Gastroesophageal sphincter (tissue), 4 donors: ENCODE results near the gene LETM1. TPM values are rescaled to one million over a fixed set of nuclear protein-coding genes. Genes with fewer than 3 reads are reported as not detected.

ENCODE experiments used
- ATAC-seq: fragments of 150-250 bp; one replicate; pipeline ENCODE4 v1.9.1; 2016; ENCODE audit warnings: mild to moderate bottlenecking, moderate library complexity
- H3K27ac ChIP-seq, 4 donors: fragments of 200-600 bp; sonication (generic) in 3 of 4; 1 replicate in 3 of 4; 2 replicates in 1 of 4; pipeline ENCODE4 v1.5.1; 2016 to 2019
- H3K27me3 ChIP-seq: fragments of 200-600 bp; sonication (generic); one replicate; pipeline ENCODE4 v1.5.1; 2019
- H3K36me3 ChIP-seq, 2 donors: fragments of 200-600 bp; sonication (generic); one replicate each; pipeline ENCODE4 v1.5.1; 2019; ENCODE audit warnings: control low read depth in 1 of 2
- H3K4me1 ChIP-seq, 3 donors: fragments of 200-600 bp; sonication (generic); 1 replicate in 2 of 3; 2 replicates in 1 of 3; pipeline ENCODE4 v1.5.1; 2016 to 2019; ENCODE audit warnings: control low read depth in 2 of 3
- H3K4me3 ChIP-seq, 2 donors: fragments of 200-600 bp; sonication (generic); one replicate each; pipeline ENCODE4 v1.5.1; 2019; ENCODE audit warnings: mild to moderate bottlenecking in 1 of 2, moderate library complexity in 1 of 2
- H3K9me3 ChIP-seq, 3 donors: fragments of 200-600 bp; sonication (generic); one replicate each; pipeline ENCODE4 v1.5.1; 2017 to 2019; ENCODE audit warnings: control low read depth in 2 of 3
- EP300 ChIP-seq: sonication (generic); formaldehyde crosslinking; IDR thresholded peaks from one replicate; pipeline ENCODE4 v1.6.1; 2017; ENCODE audit warnings: antibody characterized with exemption, mild to moderate bottlenecking
- POLR2A ChIP-seq, 2 donors: fragments of 450-650 bp; IDR thresholded peaks; one replicate each; pipeline ENCODE4 v1.6.1; 2017; ENCODE audit warnings: antibody characterized with exemption in 2 of 2, mild to moderate bottlenecking in 2 of 2, moderate library complexity in 1 of 2
- POLR2AphosphoS5 ChIP-seq: sonication (generic); formaldehyde crosslinking; IDR thresholded peaks from one replicate; pipeline ENCODE4 v1.6.1; 2017; ENCODE audit warnings: antibody characterized with exemption
- WGBS, 2 donors: methylation state at CpG; one replicate each; pipeline ENCODE4 v1.1.5; 2018; ENCODE audit warnings: low coverage in 1 of 2; 5-methylcytosine and 5-hydroxymethylcytosine counted together
- total RNA-seq, 4 donors: library from RNA; depleted of rRNA; stranded (reverse); fragments of >200 nt; gene quantifications; one replicate each; pipeline ENCODE4 v1.1.0, GENCODE V29; 2016
- TF ChIP-seq, protein P1 (sequence below), 4 experiments: fragments of 200-600 bp in 2 of 4; fragments of 450-650 bp in 2 of 4; sonication (generic) in 1 of 4; IDR thresholded peaks; one replicate each; pipeline ENCODE4 v1.5.1; 2017 to 2019; ENCODE audit warnings: antibody characterized with exemption in 4 of 4, mild to moderate bottlenecking in 2 of 4, moderate library complexity in 2 of 4

The LETM1 gene
- total RNA-seq, 4 donors from 2014 or later = 24.0 to 29.2 (median 26.9) TPM

DNA sequence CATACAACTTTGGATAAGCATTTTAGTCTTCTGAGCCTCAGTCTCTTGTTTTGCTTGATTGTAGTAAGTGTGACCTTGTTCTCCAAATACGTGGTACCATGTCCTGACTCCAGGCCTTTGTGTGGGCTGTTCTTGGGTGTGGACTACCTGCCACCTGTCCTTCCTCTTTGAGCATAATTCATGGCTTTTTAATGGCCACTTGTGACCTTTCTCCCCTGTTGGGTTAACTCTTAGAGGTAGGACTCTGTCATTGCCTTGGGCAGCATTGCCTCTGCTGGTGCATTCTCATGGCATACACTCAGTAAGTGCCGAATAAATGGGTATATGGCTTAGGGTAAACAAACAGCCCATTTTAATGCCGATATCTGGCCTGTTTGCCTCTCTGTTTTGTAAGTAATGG lies 18.2 kb upstream of the LETM1 start:
- H3K4me1 ChIP-seq = peaks cover 0 to 28% (median 8%) of the 10 kb centered on the region in 3 donors
- no peaks in the 10 kb centered on the region for H3K9me3 ChIP-seq
- H3K27ac ChIP-seq = no peak overlapping the region
- H3K36me3 ChIP-seq = no peaks in the 10 kb centered on the region
- ATAC-seq = no peak
- H3K4me3 ChIP-seq = no peak overlapping the region
- TF ChIP-seq, protein P1, sequence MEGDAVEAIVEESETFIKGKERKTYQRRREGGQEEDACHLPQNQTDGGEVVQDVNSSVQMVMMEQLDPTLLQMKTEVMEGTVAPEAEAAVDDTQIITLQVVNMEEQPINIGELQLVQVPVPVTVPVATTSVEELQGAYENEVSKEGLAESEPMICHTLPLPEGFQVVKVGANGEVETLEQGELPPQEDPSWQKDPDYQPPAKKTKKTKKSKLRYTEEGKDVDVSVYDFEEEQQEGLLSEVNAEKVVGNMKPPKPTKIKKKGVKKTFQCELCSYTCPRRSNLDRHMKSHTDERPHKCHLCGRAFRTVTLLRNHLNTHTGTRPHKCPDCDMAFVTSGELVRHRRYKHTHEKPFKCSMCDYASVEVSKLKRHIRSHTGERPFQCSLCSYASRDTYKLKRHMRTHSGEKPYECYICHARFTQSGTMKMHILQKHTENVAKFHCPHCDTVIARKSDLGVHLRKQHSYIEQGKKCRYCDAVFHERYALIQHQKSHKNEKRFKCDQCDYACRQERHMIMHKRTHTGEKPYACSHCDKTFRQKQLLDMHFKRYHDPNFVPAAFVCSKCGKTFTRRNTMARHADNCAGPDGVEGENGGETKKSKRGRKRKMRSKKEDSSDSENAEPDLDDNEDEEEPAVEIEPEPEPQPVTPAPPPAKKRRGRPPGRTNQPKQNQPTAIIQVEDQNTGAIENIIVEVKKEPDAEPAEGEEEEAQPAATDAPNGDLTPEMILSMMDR (IDR thresholded peaks at IDR 0.05) = no peak
- TF ChIP-seq POLR2AphosphoS5 (no peak), POLR2A (IDR thresholded peaks at IDR 0.05) (no peak), EP300 (no peak)
- H3K27me3 ChIP-seq = no peaks in the 10 kb centered on the region
- 55 to 75% methylated on average over 1 to 3 of the region's 3 CpGs for WGBS, 2 donors

DNA sequence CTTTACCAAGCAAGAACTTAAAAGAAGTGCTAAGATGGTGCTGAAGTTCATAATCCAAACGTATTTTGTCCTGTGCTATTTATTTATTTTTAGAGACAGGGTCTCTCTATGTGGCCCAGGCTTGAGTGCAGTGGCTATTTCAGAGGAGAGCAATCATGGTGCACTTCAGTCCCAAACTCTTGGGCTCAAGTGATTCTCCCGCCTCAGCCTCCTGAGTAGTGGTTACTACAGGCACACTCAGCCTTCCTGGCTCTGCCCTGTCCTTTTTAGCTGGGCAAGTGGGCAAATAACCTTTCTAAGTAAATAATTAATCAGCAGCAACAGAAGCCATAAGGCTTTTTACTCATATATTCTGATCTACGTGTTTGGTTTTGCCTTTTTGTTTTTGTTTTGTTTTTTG lies 17.8 kb upstream of the LETM1 start:
- Histone ChIP-seq H3K4me3 (no peak overlapping the region), H3K27me3 (no peaks in the 10 kb centered on the region), H3K9me3 (no peaks in the 10 kb centered on the region), H3K27ac (no peak overlapping the region), H3K4me1 (peaks cover 0 to 28% (median 8%) of the 10 kb centered on the region in 3 donors), H3K36me3 (no peaks in the 10 kb centered on the region)
- no peak for ATAC-seq
- TF ChIP-seq POLR2A (IDR thresholded peaks at IDR 0.05) (no peak), POLR2AphosphoS5 (no peak), EP300 (no peak)
- TF ChIP-seq, protein P1 (IDR thresholded peaks at IDR 0.05) = no peak
- 66 to 84% methylated on average over 3 of the region's 3 CpGs for WGBS, 2 donors

DNA sequence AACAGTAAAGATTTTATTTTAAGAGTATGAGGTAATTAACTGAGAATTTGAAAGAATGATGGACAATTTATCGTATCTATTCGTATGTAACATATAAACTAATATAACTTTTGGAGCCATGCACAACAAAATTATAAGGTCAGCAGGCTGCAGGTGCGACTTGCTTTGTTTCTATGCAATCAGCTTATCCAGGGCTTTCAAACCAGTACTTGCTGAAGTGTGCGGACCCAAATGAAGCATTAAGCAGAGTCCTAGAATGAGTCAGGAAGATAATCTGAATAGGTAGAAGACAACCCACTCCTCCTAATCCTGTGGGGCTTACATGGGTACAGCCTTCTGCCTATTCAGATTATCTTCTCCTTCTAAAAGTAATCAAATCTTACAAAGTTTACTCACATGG lies 17.3 kb upstream of the LETM1 start:
- Histone ChIP-seq H3K4me1 (peaks cover 0 to 28% (median 8%) of the 10 kb centered on the region in 3 donors), H3K9me3 (no peaks in the 10 kb centered on the region), H3K27ac (peak overlapping the region in 2 of 4 donors; percentile 94 to 98), H3K27me3 (no peaks in the 10 kb centered on the region), H3K36me3 (no peaks in the 10 kb centered on the region), H3K4me3 (no peak overlapping the region)
- no peak for ATAC-seq
- 52 to 68% methylated on average over 4 of the region's 4 CpGs for WGBS, 2 donors
- no peak for TF ChIP-seq EP300
- TF ChIP-seq, protein P1 (IDR thresholded peaks at IDR 0.05) = no peak
- TF ChIP-seq POLR2AphosphoS5 = no peak
- TF ChIP-seq POLR2A (IDR thresholded peaks at IDR 0.05) = no peak

DNA sequence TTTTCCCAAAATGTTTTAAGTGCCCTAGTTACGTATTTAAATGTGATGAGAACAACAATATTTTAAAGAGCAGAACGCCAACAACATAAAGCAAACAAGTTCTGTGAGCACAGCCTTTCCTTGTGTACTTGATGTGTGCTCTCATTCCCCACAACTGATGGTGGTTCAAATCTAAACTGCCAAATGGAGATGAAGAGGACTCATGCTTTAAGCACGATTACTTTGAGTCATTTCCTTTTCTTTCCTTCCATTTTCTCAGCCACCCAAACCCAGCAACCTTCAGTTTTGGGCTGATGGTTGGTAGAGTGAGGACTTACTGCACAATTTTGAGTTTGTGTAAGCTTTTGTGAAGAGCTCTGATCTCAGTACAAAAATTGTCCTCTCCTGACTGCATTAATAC lies 16.9 kb upstream of the LETM1 start:
- H3K27me3 ChIP-seq = no peaks in the 10 kb centered on the region
- H3K36me3 ChIP-seq = no peaks in the 10 kb centered on the region
- no peak for ATAC-seq
- peak overlapping the region in 1 of 2 donors; percentile 94 for H3K4me3 ChIP-seq
- 31 to 36% methylated on average over 3 of the region's 3 CpGs for WGBS, 2 donors
- H3K4me1 ChIP-seq = peaks cover 0 to 28% (median 8%) of the 10 kb centered on the region in 3 donors
- H3K27ac ChIP-seq = peak overlapping the region in 3 of 4 donors; percentile 94 to 99 (median 98)
- no peak for TF ChIP-seq EP300
- no peak for TF ChIP-seq POLR2AphosphoS5
- no peak for TF ChIP-seq POLR2A (IDR thresholded peaks at IDR 0.05)
- TF ChIP-seq, protein P1 (IDR thresholded peaks at IDR 0.05) = no peak
- H3K9me3 ChIP-seq = no peaks in the 10 kb centered on the region

DNA sequence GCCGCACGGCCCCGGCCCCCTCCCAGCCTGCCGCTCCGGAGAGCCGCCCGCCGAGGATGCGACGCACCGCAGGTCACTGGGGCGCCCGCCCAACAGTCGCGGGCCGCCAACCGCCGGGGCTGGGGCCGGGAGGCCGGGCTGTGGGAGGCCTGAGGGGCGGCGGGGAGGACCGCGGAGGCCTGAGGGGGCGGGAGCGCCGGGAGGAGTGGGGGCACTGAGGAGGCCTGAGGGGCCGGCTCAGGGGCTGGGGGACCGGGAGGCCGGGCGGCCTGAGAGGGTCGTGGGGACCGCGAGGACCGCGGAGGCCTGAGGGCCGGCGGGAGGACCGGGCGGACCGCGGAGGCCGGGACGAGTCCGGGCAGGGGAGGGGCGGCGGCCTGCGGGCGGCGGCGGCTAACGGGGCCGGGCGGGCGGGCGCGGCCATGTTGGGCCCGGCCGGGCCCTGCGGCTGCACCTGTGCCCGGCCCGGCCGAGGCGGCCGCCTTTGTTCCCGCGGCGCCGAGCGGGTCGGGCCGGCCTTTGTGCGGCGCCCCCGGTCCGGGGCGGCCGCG lies 15.6 kb upstream of the LETM1 start:
- H3K9me3 ChIP-seq = no peaks in the 10 kb centered on the region
- H3K27me3 ChIP-seq = peaks cover 11% of the 10 kb centered on the region
- no CpG with 5 or more reads among the region's 79 CpGs for WGBS, 2 donors
- H3K4me3 ChIP-seq = peak overlapping the region; percentile 94 to 100
- H3K27ac ChIP-seq = peak overlapping the region; percentile 94 to 99 (median 98)
- peaks cover 0 to 28% (median 8%) of the 10 kb centered on the region in 3 donors for H3K4me1 ChIP-seq
- no peaks in the 10 kb centered on the region for H3K36me3 ChIP-seq
- TF ChIP-seq POLR2A (IDR thresholded peaks at IDR 0.05) = no peak
- no peak for TF ChIP-seq EP300
- TF ChIP-seq, protein P1 (IDR thresholded peaks at IDR 0.05) = no peak
- TF ChIP-seq POLR2AphosphoS5 = no peak
- ATAC-seq = peak; percentile 28
